ENCODE measurements around the gene ARV1.

ARV1 gene

GRCh38 chr1:230966358-230966873 lies 12.5 kb upstream of the ARV1 start:
- H2AFZ ChIP-seq (ENCODE audit: low read depth, low read length): no peak overlapping the region
- WGBS: 85% methylated on average over 5 of the region's 5 CpGs
- no peak overlapping the region for H3K23ac ChIP-seq (ENCODE audit: low read length in 2 of 2)
- no peak overlapping the region for H3K9ac ChIP-seq (ENCODE audit: low read length)
- H3K4ac ChIP-seq (ENCODE audit: low read depth in 1 of 2, low read length in 2 of 2): no peak overlapping the region
- H3K14ac ChIP-seq (ENCODE audit: low read length in 2 of 2): no peak overlapping the region
- no peak for DNase-seq
- H2BK12ac ChIP-seq (ENCODE audit: low read length in 2 of 2): no peak overlapping the region
- no peaks in the 10 kb centered on the region for H3K27me3 ChIP-seq (ENCODE audit: control insufficient read depth in 1 of 2, insufficient read depth in 1 of 2, low read length in 2 of 2)
- no peak overlapping the region for H3K4me2 ChIP-seq (ENCODE audit: low read length, poor library complexity, severe bottlenecking)
- no peak overlapping the region for H4K8ac ChIP-seq (ENCODE audit: low read length)
- H2BK5ac ChIP-seq (ENCODE audit: low read depth, low read length, poor library complexity, severe bottlenecking): no peak overlapping the region
- no peak overlapping the region for H2BK120ac ChIP-seq (ENCODE audit: low read depth, low read length)
- H4K91ac ChIP-seq (ENCODE audit: low read length): no peak overlapping the region
- H2BK15ac ChIP-seq (ENCODE audit: low read depth, poor library complexity, severe bottlenecking): no peak overlapping the region
- H3K36me3 ChIP-seq (ENCODE audit: control insufficient read depth in 1 of 2, insufficient read depth in 2 of 2, low read depth in 1 of 2, low read length in 2 of 2): no peaks in the 10 kb centered on the region
- H3K4me3 ChIP-seq (ENCODE audit: insufficient read depth in 1 of 2, low read depth in 1 of 2, low read length in 2 of 2): no peak overlapping the region
- H3K18ac ChIP-seq (ENCODE audit: low read depth in 1 of 2, low read length in 2 of 2): no peak overlapping the region
- H3K79me1 ChIP-seq (replicated peaks; ENCODE audit: low read length, poor library complexity, severe bottlenecking): peaks cover 13% of the 10 kb centered on the region
- H3K4me1 ChIP-seq (ENCODE audit: control insufficient read depth, insufficient read depth, low read depth, low read length): no peaks in the 10 kb centered on the region
- no peaks in the 10 kb centered on the region for H3K9me3 ChIP-seq (ENCODE audit: control insufficient read depth, low read length)
- H3K27ac ChIP-seq (ENCODE audit: low read length, poor library complexity, severe bottlenecking): no peak overlapping the region
- H2AK5ac ChIP-seq (ENCODE audit: low read length, severe bottlenecking): no peak overlapping the region

DNA sequence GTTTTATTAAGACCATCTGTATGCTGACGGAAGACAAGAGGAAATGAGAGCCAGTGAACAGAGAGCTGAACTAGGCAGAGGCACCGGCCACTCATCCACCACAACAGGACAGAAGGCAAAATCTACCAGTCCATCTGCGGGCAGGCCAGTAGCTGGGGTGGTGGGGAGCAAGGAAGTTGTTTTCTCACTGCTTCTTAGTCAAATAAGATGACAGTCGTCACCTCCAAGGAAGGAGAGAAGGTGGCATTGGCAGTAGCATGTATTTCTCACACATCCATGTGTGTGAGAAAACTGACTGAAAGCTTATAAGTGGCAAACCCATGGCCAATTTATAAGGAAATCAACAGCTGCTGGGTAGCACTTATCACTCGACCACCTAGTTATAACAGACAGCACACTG lies 8.5 kb upstream of the ARV1 start:
- Histone ChIP-seq H3K4ac (ENCODE audit: low read depth in 1 of 2, low read length in 2 of 2) (no peak overlapping the region), H3K27ac (ENCODE audit: low read length, poor library complexity, severe bottlenecking) (no peak overlapping the region), H2AFZ (ENCODE audit: low read depth, low read length) (no peak overlapping the region), H2BK15ac (ENCODE audit: low read depth, poor library complexity, severe bottlenecking) (no peak overlapping the region), H3K4me3 (ENCODE audit: insufficient read depth in 1 of 2, low read depth in 1 of 2, low read length in 2 of 2) (no peak overlapping the region), H3K27me3 (ENCODE audit: control insufficient read depth in 1 of 2, insufficient read depth in 1 of 2, low read length in 2 of 2) (no peaks in the 10 kb centered on the region), H2BK12ac (ENCODE audit: low read length in 2 of 2) (no peak overlapping the region), H3K36me3 (ENCODE audit: control insufficient read depth in 1 of 2, insufficient read depth in 2 of 2, low read depth in 1 of 2, low read length in 2 of 2) (no peaks in the 10 kb centered on the region), H2AK5ac (ENCODE audit: low read length, severe bottlenecking) (no peak overlapping the region), H3K9me3 (ENCODE audit: control insufficient read depth, low read length) (no peaks in the 10 kb centered on the region), H3K18ac (ENCODE audit: low read depth in 1 of 2, low read length in 2 of 2) (no peak overlapping the region), H3K14ac (ENCODE audit: low read length in 2 of 2) (no peak overlapping the region), H4K8ac (ENCODE audit: low read length) (no peak overlapping the region), H3K23ac (ENCODE audit: low read length in 2 of 2) (no peak overlapping the region), H3K4me1 (ENCODE audit: control insufficient read depth, insufficient read depth, low read depth, low read length) (no peaks in the 10 kb centered on the region), H4K91ac (ENCODE audit: low read length) (no peak overlapping the region), H2BK5ac (ENCODE audit: low read depth, low read length, poor library complexity, severe bottlenecking) (no peak overlapping the region), H3K4me2 (ENCODE audit: low read length, poor library complexity, severe bottlenecking) (no peak overlapping the region), H3K9ac (ENCODE audit: low read length) (no peak overlapping the region), H3K79me1 (replicated peaks; ENCODE audit: low read length, poor library complexity, severe bottlenecking) (peaks cover 8% of the 10 kb centered on the region), H2BK120ac (ENCODE audit: low read depth, low read length) (no peak overlapping the region)
- DNase-seq: no peak
- 94% methylated on average over 5 of the region's 5 CpGs for WGBS

DNA sequence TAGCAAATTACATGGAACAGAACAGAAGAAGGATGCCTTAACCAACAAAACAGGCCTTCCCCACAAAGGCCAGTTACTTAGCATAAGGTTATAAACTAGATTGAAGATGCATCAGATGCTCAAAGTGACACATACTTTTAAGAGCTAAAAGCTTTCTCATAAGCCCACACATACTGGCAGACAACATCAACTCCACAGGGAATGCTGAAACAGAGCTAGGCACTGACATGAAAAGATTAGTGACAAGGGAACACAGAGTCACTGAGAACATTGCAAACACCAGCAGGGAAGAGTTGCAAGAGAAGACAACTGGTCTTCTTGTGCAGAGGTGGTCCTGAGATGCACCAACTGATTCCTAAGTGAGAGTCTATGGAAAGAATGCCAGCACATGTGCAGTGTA lies 7.1 kb upstream of the ARV1 start:
- Histone ChIP-seq H3K4me3 (ENCODE audit: insufficient read depth in 1 of 2, low read depth in 1 of 2, low read length in 2 of 2) (no peak overlapping the region), H3K14ac (ENCODE audit: low read length in 2 of 2) (no peak overlapping the region), H3K4ac (ENCODE audit: low read depth in 1 of 2, low read length in 2 of 2) (no peak overlapping the region), H3K9me3 (ENCODE audit: control insufficient read depth, low read length) (no peaks in the 10 kb centered on the region), H4K91ac (ENCODE audit: low read length) (no peak overlapping the region), H2AFZ (ENCODE audit: low read depth, low read length) (no peak overlapping the region), H3K23ac (ENCODE audit: low read length in 2 of 2) (no peak overlapping the region), H3K27me3 (ENCODE audit: control insufficient read depth in 1 of 2, insufficient read depth in 1 of 2, low read length in 2 of 2) (no peaks in the 10 kb centered on the region), H3K27ac (ENCODE audit: low read length, poor library complexity, severe bottlenecking) (no peak overlapping the region), H3K18ac (ENCODE audit: low read depth in 1 of 2, low read length in 2 of 2) (no peak overlapping the region), H2BK120ac (ENCODE audit: low read depth, low read length) (no peak overlapping the region), H3K4me2 (ENCODE audit: low read length, poor library complexity, severe bottlenecking) (no peak overlapping the region), H2AK5ac (ENCODE audit: low read length, severe bottlenecking) (no peak overlapping the region), H3K4me1 (ENCODE audit: control insufficient read depth, insufficient read depth, low read depth, low read length) (no peaks in the 10 kb centered on the region), H4K8ac (ENCODE audit: low read length) (no peak overlapping the region), H3K9ac (ENCODE audit: low read length) (no peak overlapping the region), H3K36me3 (ENCODE audit: control insufficient read depth in 1 of 2, insufficient read depth in 2 of 2, low read depth in 1 of 2, low read length in 2 of 2) (peaks cover 0 to 7% of the 10 kb centered on the region in 2 experiments), H3K79me1 (replicated peaks; ENCODE audit: low read length, poor library complexity, severe bottlenecking) (peaks cover 13% of the 10 kb centered on the region), H2BK12ac (ENCODE audit: low read length in 2 of 2) (no peak overlapping the region), H2BK15ac (ENCODE audit: low read depth, poor library complexity, severe bottlenecking) (no peak overlapping the region), H2BK5ac (ENCODE audit: low read depth, low read length, poor library complexity, severe bottlenecking) (no peak overlapping the region)
- DNase-seq: no peak

GRCh38 chr1:230972855-230973271 lies 6.0 kb upstream of the ARV1 start:
- no peak for DNase-seq
- WGBS: 86% methylated on average over 1 of the region's 1 CpG
- Histone ChIP-seq H3K4ac (ENCODE audit: low read depth in 1 of 2, low read length in 2 of 2) (no peak overlapping the region), H2BK12ac (ENCODE audit: low read length in 2 of 2) (no peak overlapping the region), H3K9me3 (ENCODE audit: control insufficient read depth, low read length) (no peaks in the 10 kb centered on the region), H3K9ac (ENCODE audit: low read length) (no peak overlapping the region), H3K36me3 (ENCODE audit: control insufficient read depth in 1 of 2, insufficient read depth in 2 of 2, low read depth in 1 of 2, low read length in 2 of 2) (peaks cover 0 to 7% of the 10 kb centered on the region in 2 experiments), H2AK5ac (ENCODE audit: low read length, severe bottlenecking) (no peak overlapping the region), H3K4me1 (ENCODE audit: control insufficient read depth, insufficient read depth, low read depth, low read length) (peaks cover 2% of the 10 kb centered on the region), H2BK15ac (ENCODE audit: low read depth, poor library complexity, severe bottlenecking) (no peak overlapping the region), H2BK120ac (ENCODE audit: low read depth, low read length) (no peak overlapping the region), H4K8ac (ENCODE audit: low read length) (no peak overlapping the region), H3K18ac (ENCODE audit: low read depth in 1 of 2, low read length in 2 of 2) (no peak overlapping the region), H3K27ac (ENCODE audit: low read length, poor library complexity, severe bottlenecking) (no peak overlapping the region), H4K91ac (ENCODE audit: low read length) (no peak overlapping the region), H3K27me3 (ENCODE audit: control insufficient read depth in 1 of 2, insufficient read depth in 1 of 2, low read length in 2 of 2) (no peaks in the 10 kb centered on the region), H2BK5ac (ENCODE audit: low read depth, low read length, poor library complexity, severe bottlenecking) (no peak overlapping the region), H3K23ac (ENCODE audit: low read length in 2 of 2) (no peak overlapping the region), H2AFZ (ENCODE audit: low read depth, low read length) (no peak overlapping the region), H3K14ac (ENCODE audit: low read length in 2 of 2) (no peak overlapping the region), H3K79me1 (replicated peaks; ENCODE audit: low read length, poor library complexity, severe bottlenecking) (peaks cover 23% of the 10 kb centered on the region), H3K4me2 (ENCODE audit: low read length, poor library complexity, severe bottlenecking) (no peak overlapping the region), H3K4me3 (ENCODE audit: insufficient read depth in 1 of 2, low read depth in 1 of 2, low read length in 2 of 2) (no peak overlapping the region)
